SK-N-SH treated with all-trans-retinoic acid at 6 μM for 48 hours (cell line): Measurements from ENCODE around the gene TEX44.

Experiments used
- ATAC-seq: fragments of 200-7000 bp; cut with Tn5 transposase; 3 replicates; pipeline ENCODE4 v1.9.1; 2020; ENCODE audit warnings: mild to moderate bottlenecking, moderate library complexity
- ARNTL ChIP-seq: fragments of 450-650 bp; formaldehyde crosslinking; IDR thresholded peaks from 2 replicates; pipeline ENCODE4 v1.5.0; 2020; ENCODE audit warnings: low read depth, mild to moderate bottlenecking, moderate library complexity, borderline replicate concordance
- BACH2 ChIP-seq: fragments of 250-450 bp; sonication (Bioruptor Pico); IDR thresholded peaks from 2 replicates; pipeline ENCODE4 v1.9.0; 2021; ENCODE audit warnings: mild to moderate bottlenecking, borderline replicate concordance
- CSDC2 ChIP-seq: fragments of 250-450 bp; sonication (Bioruptor Pico); IDR thresholded peaks from 2 replicates; pipeline ENCODE4 v1.5.0; 2020; ENCODE audit warnings: mild to moderate bottlenecking, moderate library complexity
- ESRRG ChIP-seq: fragments of 250-450 bp; sonication (Bioruptor Pico); IDR thresholded peaks from 2 replicates; pipeline ENCODE4 v1.6.1; 2021; ENCODE audit warnings: mild to moderate bottlenecking
- GLIS3 ChIP-seq: fragments of 250-450 bp; sonication (Bioruptor Pico); IDR thresholded peaks from 2 replicates; pipeline ENCODE4 v1.5.0; 2020; ENCODE audit warnings: mild to moderate bottlenecking, moderate library complexity
- ISL1 ChIP-seq: fragments of 250-450 bp; sonication (Bioruptor Pico); IDR thresholded peaks from 2 replicates; pipeline ENCODE4 v2.1.2; 2022; ENCODE audit warnings: mild to moderate bottlenecking, moderate library complexity
- OSR1 ChIP-seq: fragments of 250-450 bp; sonication (Bioruptor Pico); IDR thresholded peaks from 2 replicates; pipeline ENCODE4 v1.8.0; 2022; ENCODE audit warnings: moderate library complexity, mild to moderate bottlenecking, inconsistent platforms
- POU6F1 ChIP-seq: fragments of 250-450 bp; sonication (Bioruptor Pico); IDR thresholded peaks from 2 replicates; pipeline ENCODE4 v1.8.0; 2021; ENCODE audit warnings: low read depth, mild to moderate bottlenecking, moderate library complexity, borderline replicate concordance
- PPARA ChIP-seq: fragments of 250-450 bp; sonication (Bioruptor Pico); IDR thresholded peaks from 2 replicates; pipeline ENCODE4 v1.5.0; 2020; ENCODE audit warnings: mild to moderate bottlenecking, borderline replicate concordance
- SNAI2 ChIP-seq: fragments of 250-450 bp; sonication (Bioruptor Pico); IDR thresholded peaks from 2 replicates; pipeline ENCODE4 v1.5.0; 2020; ENCODE audit warnings: mild to moderate bottlenecking, moderate library complexity
- TCF4 ChIP-seq: fragments of 250-450 bp; sonication (Bioruptor Pico); IDR thresholded peaks from 2 replicates; pipeline ENCODE4 v1.8.0; 2021; ENCODE audit warnings: mild to moderate bottlenecking, moderate library complexity, borderline replicate concordance
- TOX ChIP-seq: fragments of 250-450 bp; sonication (Bioruptor Pico); IDR thresholded peaks from 2 replicates; pipeline ENCODE4 v1.8.0; 2021; ENCODE audit warnings: mild to moderate bottlenecking, moderate library complexity, borderline replicate concordance
- ZC3H10 ChIP-seq: fragments of 250-450 bp; sonication (Bioruptor Pico); IDR thresholded peaks from 2 replicates; pipeline ENCODE4 v1.5.1; 2021; ENCODE audit warnings: mild to moderate bottlenecking, moderate library complexity
- ZFP3 ChIP-seq: fragments of 250-450 bp; sonication (Bioruptor Pico); IDR thresholded peaks from 2 replicates; pipeline ENCODE4 v1.5.0; 2020; ENCODE audit warnings: mild to moderate bottlenecking, moderate library complexity
- ZFP30 ChIP-seq: fragments of 450-650 bp; formaldehyde crosslinking; IDR thresholded peaks from 2 replicates; pipeline ENCODE4 v1.5.0; 2022; ENCODE audit warnings: mild to moderate bottlenecking, moderate library complexity
- ZNF70 ChIP-seq: fragments of 450-650 bp; formaldehyde crosslinking; IDR thresholded peaks from 2 replicates; pipeline ENCODE4 v1.5.0; 2020; ENCODE audit warnings: mild to moderate bottlenecking, moderate library complexity
- ZNF8 ChIP-seq: fragments of 450-650 bp; formaldehyde crosslinking; IDR thresholded peaks from 2 replicates; pipeline ENCODE4 v1.5.0; 2020; ENCODE audit warnings: mild to moderate bottlenecking, moderate library complexity
- TF ChIP-seq, protein P1 (sequence below): fragments of 250-450 bp; sonication (Bioruptor Pico); IDR thresholded peaks from 2 replicates; pipeline ENCODE4 v1.8.0; 2020; ENCODE audit warnings: mild to moderate bottlenecking, moderate library complexity, borderline replicate concordance
- TF ChIP-seq, protein P2 (sequence below): fragments of 250-450 bp; sonication (Bioruptor Pico); IDR thresholded peaks from 2 replicates; pipeline ENCODE4 v1.5.0; 2020; ENCODE audit warnings: mild to moderate bottlenecking, moderate library complexity
- TF ChIP-seq, protein P3 (sequence below): fragments of 250-450 bp; sonication (Bioruptor Pico); IDR thresholded peaks from 2 replicates; pipeline ENCODE4 v1.5.1; 2021; ENCODE audit warnings: mild to moderate bottlenecking, moderate library complexity

TEX44 gene

GRCh38 chr2:231613663-231614558 is 21.2 kb downstream of the TEX44 start:
- ATAC-seq, result peak; percentile 48
- TF ChIP-seq ARNTL (CRISPR knock-in tag) (no peak), ZNF70 (no peak), GLIS3 (CRISPR knock-in tag) (no peak), TCF4 (no peak), OSR1 (CRISPR knock-in tag) (no peak), ZFP30 (no peak), ZFP3 (CRISPR knock-in tag) (no peak), PPARA (CRISPR knock-in tag) (no peak), SNAI2 (CRISPR knock-in tag) (no peak), CSDC2 (no peak), ISL1 (CRISPR knock-in tag) (no peak), ESRRG (CRISPR knock-in tag) (no peak), ZC3H10 (CRISPR knock-in tag) (no peak)
- TF ChIP-seq, protein P1, sequence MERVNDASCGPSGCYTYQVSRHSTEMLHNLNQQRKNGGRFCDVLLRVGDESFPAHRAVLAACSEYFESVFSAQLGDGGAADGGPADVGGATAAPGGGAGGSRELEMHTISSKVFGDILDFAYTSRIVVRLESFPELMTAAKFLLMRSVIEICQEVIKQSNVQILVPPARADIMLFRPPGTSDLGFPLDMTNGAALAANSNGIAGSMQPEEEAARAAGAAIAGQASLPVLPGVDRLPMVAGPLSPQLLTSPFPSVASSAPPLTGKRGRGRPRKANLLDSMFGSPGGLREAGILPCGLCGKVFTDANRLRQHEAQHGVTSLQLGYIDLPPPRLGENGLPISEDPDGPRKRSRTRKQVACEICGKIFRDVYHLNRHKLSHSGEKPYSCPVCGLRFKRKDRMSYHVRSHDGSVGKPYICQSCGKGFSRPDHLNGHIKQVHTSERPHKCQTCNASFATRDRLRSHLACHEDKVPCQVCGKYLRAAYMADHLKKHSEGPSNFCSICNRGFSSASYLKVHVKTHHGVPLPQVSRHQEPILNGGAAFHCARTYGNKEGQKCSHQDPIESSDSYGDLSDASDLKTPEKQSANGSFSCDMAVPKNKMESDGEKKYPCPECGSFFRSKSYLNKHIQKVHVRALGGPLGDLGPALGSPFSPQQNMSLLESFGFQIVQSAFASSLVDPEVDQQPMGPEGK (CRISPR knock-in tag), result no peak
- TF ChIP-seq, protein P2, sequence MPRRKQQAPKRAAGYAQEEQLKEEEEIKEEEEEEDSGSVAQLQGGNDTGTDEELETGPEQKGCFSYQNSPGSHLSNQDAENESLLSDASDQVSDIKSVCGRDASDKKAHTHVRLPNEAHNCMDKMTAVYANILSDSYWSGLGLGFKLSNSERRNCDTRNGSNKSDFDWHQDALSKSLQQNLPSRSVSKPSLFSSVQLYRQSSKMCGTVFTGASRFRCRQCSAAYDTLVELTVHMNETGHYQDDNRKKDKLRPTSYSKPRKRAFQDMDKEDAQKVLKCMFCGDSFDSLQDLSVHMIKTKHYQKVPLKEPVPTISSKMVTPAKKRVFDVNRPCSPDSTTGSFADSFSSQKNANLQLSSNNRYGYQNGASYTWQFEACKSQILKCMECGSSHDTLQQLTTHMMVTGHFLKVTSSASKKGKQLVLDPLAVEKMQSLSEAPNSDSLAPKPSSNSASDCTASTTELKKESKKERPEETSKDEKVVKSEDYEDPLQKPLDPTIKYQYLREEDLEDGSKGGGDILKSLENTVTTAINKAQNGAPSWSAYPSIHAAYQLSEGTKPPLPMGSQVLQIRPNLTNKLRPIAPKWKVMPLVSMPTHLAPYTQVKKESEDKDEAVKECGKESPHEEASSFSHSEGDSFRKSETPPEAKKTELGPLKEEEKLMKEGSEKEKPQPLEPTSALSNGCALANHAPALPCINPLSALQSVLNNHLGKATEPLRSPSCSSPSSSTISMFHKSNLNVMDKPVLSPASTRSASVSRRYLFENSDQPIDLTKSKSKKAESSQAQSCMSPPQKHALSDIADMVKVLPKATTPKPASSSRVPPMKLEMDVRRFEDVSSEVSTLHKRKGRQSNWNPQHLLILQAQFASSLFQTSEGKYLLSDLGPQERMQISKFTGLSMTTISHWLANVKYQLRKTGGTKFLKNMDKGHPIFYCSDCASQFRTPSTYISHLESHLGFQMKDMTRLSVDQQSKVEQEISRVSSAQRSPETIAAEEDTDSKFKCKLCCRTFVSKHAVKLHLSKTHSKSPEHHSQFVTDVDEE (CRISPR knock-in tag), result no peak

GRCh38 chr2:231614559-231615057 is 21.9 kb downstream of the TEX44 start:
- TF ChIP-seq, protein P3, sequence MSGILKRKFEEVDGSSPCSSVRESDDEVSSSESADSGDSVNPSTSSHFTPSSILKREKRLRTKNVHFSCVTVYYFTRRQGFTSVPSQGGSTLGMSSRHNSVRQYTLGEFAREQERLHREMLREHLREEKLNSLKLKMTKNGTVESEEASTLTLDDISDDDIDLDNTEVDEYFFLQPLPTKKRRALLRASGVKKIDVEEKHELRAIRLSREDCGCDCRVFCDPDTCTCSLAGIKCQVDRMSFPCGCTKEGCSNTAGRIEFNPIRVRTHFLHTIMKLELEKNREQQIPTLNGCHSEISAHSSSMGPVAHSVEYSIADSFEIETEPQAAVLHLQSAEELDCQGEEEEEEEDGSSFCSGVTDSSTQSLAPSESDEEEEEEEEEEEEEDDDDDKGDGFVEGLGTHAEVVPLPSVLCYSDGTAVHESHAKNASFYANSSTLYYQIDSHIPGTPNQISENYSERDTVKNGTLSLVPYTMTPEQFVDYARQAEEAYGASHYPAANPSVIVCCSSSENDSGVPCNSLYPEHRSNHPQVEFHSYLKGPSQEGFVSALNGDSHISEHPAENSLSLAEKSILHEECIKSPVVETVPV (CRISPR knock-in tag), result no peak
- no peak for TF ChIP-seq GLIS3 (CRISPR knock-in tag)
- TF ChIP-seq ZNF8 (CRISPR knock-in tag), result no peak
- TF ChIP-seq TCF4, result no peak
- TF ChIP-seq OSR1 (CRISPR knock-in tag), result no peak
- no peak for TF ChIP-seq PPARA (CRISPR knock-in tag)
- TF ChIP-seq, protein P1 (CRISPR knock-in tag), result no peak
- no peak for TF ChIP-seq TOX (CRISPR knock-in tag)
- TF ChIP-seq BACH2 (CRISPR knock-in tag), result no peak
- TF ChIP-seq POU6F1 (CRISPR knock-in tag), result no peak
- no peak for TF ChIP-seq SNAI2 (CRISPR knock-in tag)
- ATAC-seq, result no peak
